Muscle of arm (tissue), 12 donors: Measurements from ENCODE around the gene RECK. TPM values are rescaled to one million over a fixed set of nuclear protein-coding genes. Genes with fewer than 3 reads are reported as not detected.
"Not testable (repeated sequence)": the region's sequence is repeated elsewhere in the genome, so short reads cannot be mapped to it uniquely, and the experiment has no call there.

Experiments used
- DNase-seq: peaks from one replicate; pipeline ENCODE4 v3.0.0-alpha.2; 2013
- polyA plus RNA-seq, 12 donors: library from polyadenylated mRNA; unstranded; fragments of 120-200 nt; gene quantifications; one replicate each; pipeline ENCODE4 v1.2.1, GENCODE V29; 2013; ENCODE audit not compliant: insufficient read length in 12 of 12

Gene RECK
- polyA plus RNA-seq, 12 donors = 21.7 to 62.1 (median 29.2) TPM; not detected in 1

DNA sequence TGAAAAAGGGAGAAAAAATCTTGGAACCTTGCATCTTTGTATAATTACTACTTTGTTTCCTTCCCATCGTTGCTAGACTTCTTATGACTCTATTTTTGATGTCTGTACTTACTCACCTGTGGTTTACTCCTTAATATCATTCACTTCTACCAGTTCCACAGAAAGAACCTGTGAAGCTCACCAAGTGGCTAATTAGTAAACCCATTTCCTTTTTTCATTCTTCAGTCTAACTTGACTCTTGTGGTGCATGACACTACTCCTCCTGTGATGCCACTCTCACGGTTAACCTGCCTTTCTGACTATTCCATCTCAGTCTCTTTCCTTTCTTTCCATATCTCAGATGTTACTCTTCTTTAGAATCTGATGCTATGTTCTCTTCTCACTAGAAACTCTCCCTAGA lies 14.6 kb downstream of the RECK start:
- no peak for DNase-seq

GRCh38 chr9:36053971-36054370 lies 17.3 kb downstream of the RECK start:
- DNase-seq = no peak

GRCh38 chr9:36056896-36057295 lies 20.2 kb downstream of the RECK start:
- no peak for DNase-seq

DNA sequence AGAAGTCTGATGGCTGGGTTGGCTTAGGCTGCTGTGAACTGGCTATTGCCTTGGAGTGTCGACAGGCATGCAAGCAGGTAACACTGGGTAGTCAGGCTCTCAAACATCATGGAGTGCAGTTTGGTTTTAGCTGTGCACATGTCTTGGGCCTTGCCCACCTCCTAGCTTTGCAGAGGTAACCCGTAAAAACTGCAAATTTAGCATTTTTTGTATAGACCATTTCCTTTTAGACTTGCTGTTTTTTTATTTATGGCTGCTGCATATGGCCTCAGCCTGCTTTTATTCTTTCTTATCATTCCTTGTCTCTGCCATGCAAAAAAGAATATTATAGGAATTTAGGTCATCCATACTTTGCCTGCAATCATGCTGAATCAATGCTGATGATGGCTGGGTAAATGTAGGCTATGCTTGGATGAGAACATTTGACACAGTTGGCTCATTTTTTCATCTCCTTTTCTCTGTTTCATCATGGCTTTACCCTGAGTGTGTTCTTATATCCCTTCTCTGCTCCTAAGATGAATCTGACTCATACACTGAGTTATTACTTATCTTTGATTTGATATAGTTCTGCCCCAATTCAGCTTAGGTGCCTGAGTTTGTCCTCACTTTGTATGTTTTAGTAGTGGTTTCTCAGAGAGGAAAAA lies 27.2 kb downstream of the RECK start:
- DNase-seq = no peak

- DNase-seq = no peak
These were observed 27.8 kb downstream of the RECK start for GRCh38 chr9:36064448-36065037.

GRCh38 chr9:36074055-36074454 lies 37.3 kb downstream of the RECK start:
- no peak for DNase-seq

DNA sequence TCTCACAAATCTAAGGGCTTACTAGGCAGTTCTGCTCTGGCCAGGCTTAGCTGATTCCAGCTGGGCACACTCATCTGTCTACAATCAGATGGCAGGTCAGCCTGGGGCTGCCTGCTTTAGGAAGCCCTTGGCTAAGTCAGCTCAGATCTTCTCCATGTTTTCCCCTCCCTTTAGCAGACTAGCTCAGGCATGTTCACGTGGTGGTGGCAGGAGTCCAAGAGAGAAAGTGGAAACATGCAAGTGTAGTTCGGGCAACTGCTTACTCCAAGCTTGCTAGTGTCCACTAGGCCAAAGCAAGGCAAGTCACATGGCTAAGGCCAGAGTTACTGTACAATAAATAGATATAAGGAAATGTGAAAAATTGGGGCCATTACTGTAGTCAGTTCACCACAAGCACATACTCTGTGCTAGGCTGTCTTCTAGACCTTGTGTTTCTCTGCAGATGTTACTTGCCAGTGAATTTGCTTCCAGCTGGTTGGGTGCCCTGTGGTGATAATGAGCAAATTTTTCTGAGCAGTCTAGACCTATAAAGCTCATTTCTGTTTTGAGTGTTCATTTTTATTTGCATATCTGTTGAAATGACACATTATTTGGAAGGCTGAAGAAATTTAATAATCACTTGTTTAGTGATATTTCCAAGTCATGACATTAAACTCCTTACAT lies 38.3 kb downstream of the RECK start:
- DNase-seq = peak; percentile 65

DNA sequence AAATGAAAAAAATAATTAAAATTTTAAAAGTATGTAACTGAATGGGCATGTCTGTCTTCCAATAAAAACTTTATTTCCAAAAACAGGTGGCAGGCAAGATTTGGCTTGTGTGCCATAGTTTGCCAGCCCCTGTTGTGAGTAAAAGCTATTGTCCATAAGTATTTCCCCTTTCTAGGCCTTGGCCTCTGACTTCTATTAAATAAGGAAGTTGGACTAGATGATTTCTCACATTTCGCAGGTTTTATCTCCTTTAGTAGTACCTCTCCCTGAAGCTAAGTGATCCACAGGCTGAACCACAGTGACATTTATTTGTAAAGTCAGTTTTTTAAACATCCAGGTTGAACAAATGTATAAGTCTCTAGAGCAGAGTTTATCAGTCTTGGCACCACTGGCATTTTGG lies 41.3 kb downstream of the RECK start:
- no peak for DNase-seq

DNA sequence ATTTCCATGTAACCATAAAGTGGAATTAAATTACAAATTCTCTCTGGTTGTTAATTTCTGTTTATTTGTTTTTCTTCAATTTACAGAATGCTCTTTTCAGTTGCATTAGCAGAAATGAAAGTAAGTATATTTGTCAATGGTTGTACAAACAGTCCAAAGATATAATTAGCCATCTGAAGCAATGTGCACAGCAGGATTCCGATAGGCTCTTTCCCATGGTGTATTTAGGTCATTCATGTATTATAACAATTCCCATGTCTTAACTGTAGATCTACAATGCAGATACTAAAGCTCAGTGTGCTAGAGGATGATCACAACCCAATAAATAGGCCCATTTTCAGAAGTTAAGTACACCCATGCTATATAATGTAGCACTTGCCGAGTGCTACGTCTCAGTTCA lies 43.8 kb downstream of the RECK start:
- DNase-seq = no peak

GRCh38 chr9:36082931-36083330 lies 46.2 kb downstream of the RECK start:
- DNase-seq = no peak

- no peak for DNase-seq
These were observed 49.7 kb downstream of the RECK start for GRCh38 chr9:36086442-36086841.

GRCh38 chr9:36087054-36087453 lies 50.3 kb downstream of the RECK start:
- DNase-seq = not testable (repeated sequence)

GRCh38 chr9:36088020-36088419 lies 51.3 kb downstream of the RECK start:
- no peak for DNase-seq

GRCh38 chr9:36091026-36091953 lies 54.6 kb downstream of the RECK start:
- DNase-seq = peak; percentile 43

GRCh38 chr9:36092014-36092413 lies 55.3 kb downstream of the RECK start:
- DNase-seq = no peak

DNA sequence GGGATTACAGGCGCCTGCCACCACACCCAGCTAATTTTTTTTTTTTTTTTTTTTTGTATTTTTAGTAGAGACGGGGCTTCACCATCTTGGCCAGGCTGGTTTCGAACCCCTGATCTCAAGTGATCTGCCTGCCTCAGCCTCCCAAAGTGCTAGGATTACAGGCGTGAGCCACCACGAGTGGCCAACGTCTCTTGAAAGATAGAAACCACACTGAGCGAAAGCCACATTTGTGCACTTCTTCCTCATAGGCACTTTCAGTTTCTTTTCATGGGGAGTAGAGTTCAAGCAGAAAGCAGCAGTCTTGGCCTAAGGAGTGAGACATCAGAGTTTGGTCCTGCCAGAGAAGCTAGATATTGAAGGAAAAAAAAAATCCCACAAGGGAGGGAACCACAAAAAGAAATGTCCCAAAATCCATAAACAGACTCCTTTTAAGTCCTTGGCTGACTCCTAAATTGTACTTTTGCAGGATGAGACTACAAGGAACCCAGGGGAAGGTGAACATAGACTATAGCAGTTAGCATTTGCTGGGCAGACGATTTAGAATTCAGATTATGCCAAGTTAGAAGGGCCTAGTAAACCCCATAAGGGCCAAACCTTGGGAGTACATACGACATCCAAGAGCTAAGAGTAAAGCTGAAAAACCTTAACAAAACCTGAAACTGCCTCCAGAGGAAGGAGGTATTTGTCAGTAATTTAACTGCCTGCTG lies 55.9 kb downstream of the RECK start:
- DNase-seq = no peak

GRCh38 chr9:36093384-36093783 lies 56.7 kb downstream of the RECK start:
- no peak for DNase-seq

GRCh38 chr9:36099718-36100117 lies 63.0 kb downstream of the RECK start:
- no peak for DNase-seq

DNA sequence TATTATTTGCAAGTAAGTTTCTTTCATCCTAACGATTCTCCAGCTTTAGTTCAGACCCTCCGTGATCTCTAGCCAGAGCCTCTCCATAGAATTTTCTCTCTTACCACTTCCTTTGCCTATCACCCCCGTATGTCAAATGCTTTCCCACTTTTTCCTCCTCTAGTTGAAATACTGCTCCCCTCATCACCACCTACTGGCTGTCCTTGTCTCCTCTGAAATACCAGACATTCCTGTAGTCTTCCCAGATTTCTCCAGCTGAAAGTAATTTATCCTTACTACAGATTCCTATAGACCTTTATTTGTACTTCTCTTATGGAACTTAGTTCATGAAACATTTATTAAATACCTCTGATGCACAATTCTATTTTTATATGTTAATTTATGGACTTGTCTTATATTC lies 63.8 kb downstream of the RECK start:
- no peak for DNase-seq

DNA sequence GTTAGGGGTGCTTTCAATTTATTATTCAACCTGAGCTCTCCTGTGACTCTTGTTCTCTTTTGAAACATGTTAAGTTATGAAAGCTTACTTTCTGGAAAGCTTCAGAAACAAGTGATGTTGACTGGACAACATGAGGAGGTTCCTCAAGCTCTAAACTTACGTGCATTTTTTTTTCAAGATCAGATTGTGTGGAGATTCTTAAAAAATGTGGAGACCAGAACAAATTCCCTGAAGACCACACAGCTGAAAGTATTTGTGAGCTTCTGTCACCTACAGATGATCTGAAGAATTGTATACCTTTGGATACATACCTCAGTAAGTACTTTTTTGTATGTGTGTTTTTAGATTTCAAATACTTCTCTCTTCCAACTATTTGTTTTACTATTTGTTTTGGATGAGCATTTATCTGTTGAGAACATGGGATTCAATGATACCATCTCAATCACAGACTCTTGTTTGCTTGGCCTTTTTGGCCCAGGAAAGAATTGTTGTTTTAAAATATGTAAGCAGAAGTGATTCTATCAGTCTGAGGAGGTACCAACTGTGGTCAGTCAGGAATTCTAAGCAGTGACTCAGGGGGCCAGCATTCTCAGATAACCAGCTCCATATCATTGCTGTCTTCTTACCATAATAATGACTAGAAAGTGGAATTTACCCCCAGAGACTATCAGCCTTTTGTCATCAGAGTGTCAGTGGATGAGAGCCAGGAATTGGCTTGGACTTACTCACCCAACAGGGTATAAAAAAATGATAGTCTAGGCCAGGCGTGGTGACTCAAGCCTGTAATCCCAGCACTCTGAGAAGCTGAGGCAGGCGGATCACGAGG lies 65.4 kb downstream of the RECK start:
- no peak for DNase-seq
